Measurements from ENCODE around the gene SNX30. TPM values are rescaled to one million over a fixed set of nuclear protein-coding genes. Genes with fewer than 3 reads are reported as not detected.
A peak's percentile ranks its signal among the peaks of the same experiment; 100 is the strongest.

SNX30 gene
- total RNA-seq, 1 donor = 22.0 TPM

DNA sequence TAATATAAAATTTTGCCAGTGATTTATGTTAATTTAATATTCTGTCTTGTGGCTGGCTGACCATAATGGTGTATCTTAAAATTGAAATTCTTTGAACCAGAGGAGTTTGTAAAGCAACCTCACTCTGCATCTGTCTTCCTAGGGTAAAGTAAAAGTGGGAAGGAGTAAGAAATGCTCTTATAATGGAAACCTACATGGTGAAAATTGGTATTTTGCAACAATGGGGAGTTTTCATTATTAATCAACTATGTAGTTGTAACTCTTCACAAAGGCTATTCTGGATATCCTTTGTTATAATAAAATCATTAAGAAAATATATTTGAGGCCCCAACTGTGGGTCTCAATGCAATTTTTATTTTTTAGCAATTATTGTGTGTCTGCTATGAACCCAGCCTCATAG, 44.2 kb downstream of the SNX30 start:
- TF ChIP-seq, protein P1, sequence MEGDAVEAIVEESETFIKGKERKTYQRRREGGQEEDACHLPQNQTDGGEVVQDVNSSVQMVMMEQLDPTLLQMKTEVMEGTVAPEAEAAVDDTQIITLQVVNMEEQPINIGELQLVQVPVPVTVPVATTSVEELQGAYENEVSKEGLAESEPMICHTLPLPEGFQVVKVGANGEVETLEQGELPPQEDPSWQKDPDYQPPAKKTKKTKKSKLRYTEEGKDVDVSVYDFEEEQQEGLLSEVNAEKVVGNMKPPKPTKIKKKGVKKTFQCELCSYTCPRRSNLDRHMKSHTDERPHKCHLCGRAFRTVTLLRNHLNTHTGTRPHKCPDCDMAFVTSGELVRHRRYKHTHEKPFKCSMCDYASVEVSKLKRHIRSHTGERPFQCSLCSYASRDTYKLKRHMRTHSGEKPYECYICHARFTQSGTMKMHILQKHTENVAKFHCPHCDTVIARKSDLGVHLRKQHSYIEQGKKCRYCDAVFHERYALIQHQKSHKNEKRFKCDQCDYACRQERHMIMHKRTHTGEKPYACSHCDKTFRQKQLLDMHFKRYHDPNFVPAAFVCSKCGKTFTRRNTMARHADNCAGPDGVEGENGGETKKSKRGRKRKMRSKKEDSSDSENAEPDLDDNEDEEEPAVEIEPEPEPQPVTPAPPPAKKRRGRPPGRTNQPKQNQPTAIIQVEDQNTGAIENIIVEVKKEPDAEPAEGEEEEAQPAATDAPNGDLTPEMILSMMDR (IDR thresholded peaks at IDR 0.05; ENCODE audit: insufficient read depth, low read length) = no peak
- H3K4me3 ChIP-seq (ENCODE audit: low read depth, low read length) = no peak overlapping the region
- DNase-seq (ENCODE audit: low read depth) = no peak

DNA sequence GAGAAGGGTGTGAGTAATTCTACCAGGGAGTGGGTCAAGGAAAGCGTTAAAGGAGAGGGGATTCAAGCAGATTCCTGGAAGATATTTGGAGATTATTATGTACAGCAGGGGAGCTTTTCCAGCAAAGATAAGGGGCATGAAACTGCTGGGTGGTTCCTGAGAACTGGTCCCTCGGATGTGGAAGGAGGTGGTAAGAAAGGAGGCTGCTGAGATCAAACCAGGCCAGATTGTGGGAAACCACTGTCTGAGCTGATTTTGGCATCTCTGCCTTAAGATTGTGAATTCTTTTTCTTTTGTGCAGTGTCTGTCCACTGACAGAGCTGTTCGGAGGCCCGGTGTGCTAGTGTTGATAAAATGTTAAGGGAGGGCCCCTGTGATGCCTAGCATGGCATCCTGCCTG, 45.4 kb downstream of the SNX30 start:
- no peak overlapping the region for H3K4me3 ChIP-seq (ENCODE audit: low read depth, low read length)
- TF ChIP-seq, protein P1 (IDR thresholded peaks at IDR 0.05; ENCODE audit: insufficient read depth, low read length) = no peak
- peak; percentile 29 for DNase-seq (ENCODE audit: low read depth)

DNA sequence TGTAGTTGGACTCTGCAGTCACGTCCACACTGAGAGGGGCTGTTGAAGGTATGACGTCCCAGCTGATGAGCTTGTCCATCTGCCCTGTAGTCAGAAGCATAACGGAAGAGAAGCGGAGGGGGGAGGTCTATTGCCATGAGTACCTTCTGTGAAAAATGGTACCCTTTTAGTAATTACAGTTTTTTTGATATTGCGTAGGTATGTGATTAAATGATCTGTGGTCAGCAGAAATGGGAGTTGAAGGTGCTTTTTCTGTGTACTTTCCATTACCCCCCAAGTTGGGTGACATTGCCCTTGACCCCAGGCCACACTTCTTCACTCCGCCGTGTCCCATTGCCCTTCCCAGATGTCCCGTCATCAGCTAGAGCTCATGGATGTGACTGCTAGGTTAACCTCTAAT, 45.9 kb downstream of the SNX30 start:
- no peak overlapping the region for H3K4me3 ChIP-seq (ENCODE audit: low read depth, low read length)
- TF ChIP-seq, protein P1 (IDR thresholded peaks at IDR 0.05; ENCODE audit: insufficient read depth, low read length) = no peak
- DNase-seq (ENCODE audit: low read depth) = no peak

DNA sequence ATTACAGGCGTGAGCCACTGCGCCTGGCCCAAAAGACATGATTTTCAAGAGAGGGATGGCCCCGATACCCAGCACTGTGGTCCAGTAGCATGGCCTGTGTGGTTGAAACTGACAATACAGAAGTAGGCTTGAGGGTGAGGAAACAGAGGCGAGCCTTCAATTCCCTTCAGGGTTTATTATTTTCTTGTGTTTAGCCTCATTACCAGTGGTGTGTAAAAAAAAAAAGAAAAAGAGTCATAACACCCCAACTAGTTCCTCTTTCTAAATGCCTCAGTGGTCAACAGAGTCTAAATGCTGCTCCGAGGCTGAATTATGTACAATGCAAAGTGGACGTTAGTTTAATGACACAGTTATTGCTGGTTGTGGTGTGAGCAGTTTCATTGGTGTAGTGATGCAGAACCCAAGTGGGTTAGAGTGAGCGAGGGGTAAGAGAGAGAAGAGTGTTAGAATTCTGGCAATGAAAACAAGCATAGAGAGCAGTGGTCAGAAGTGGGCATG, 58.8 kb downstream of the SNX30 start:
- TF ChIP-seq, protein P1 (IDR thresholded peaks at IDR 0.05; ENCODE audit: insufficient read depth, low read length) = no peak
- DNase-seq (ENCODE audit: low read depth) = no peak
- H3K4me3 ChIP-seq (ENCODE audit: low read depth, low read length) = no peak overlapping the region

DNA sequence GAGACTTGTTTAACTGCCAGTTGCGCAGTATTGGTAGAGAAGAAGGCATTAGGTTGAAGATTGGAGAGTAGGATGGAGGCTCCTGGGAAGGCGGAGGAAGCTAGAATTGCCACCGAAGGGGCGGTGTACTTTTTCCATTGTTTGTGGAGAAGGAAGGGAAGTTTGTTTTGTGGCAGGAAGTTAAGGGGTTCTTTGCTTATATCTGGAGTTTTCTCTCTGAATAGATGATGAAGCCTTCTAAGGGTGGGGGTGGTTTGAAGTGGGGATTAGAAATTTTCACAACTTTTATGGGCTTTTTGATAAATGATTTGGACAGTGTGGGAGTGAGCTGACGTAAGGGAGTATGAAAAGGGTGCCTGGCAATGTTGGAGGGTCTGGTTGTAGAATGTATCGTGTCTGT, 59.3 kb downstream of the SNX30 start:
- no peak for DNase-seq (ENCODE audit: low read depth)
- TF ChIP-seq, protein P1 (IDR thresholded peaks at IDR 0.05; ENCODE audit: insufficient read depth, low read length) = no peak
- no peak overlapping the region for H3K4me3 ChIP-seq (ENCODE audit: low read depth, low read length)

DNA sequence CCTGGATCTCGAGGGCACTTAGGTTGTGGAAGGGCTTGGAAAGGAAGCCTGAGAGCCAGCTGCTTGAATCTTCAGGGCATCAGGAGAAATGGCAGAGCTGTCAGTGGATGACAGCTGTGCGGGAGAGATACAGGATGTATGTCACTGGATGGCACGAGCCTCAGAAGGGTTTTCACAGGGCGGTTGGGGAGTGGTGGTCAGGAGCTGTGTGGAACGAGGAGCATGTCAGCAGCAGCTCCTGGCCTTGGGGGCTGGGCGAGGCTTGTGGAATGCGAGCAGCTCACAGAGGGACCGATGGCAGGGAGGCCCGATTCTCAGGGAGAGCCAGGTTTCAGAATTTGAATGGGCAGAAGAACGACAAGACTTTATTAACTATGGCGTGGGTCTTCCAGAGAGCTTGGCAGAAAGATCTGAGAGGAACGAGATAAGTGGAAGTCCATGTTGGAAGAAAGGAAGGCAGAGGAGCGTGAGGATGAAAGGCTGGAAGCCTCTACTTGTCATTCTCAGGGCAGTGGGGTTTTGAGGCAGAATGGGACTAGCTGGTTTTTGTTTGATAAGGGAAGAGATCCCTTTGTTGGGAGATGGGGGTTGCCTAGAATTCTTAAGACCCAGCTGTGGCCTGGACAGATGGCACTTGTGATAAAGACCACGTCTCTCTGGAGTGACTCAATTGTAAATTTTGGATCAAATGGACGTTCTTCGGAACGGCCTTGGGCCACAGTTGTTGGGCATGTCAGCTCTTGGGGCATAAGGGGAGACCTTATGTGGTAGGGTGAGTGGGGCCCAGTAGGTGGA, 60.3 kb downstream of the SNX30 start:
- DNase-seq (ENCODE audit: low read depth) = no peak
- TF ChIP-seq, protein P1 (IDR thresholded peaks at IDR 0.05; ENCODE audit: insufficient read depth, low read length) = no peak
- H3K4me3 ChIP-seq (ENCODE audit: low read depth, low read length) = no peak overlapping the region
